Middle frontal gyrus (tissue), 1 donor: ENCODE results near the gene ASIC5.
"Not testable (repeated sequence)": the region's sequence is repeated elsewhere in the genome, so short reads cannot be mapped to it uniquely, and the experiment has no call there.

Experiments
- DNase-seq: peaks from one replicate; pipeline ENCODE4 v3.0.0-alpha.2; 2015; ENCODE audit warnings: low spot score; ENCODE audit errors: extremely low spot score

Gene ASIC5

DNA sequence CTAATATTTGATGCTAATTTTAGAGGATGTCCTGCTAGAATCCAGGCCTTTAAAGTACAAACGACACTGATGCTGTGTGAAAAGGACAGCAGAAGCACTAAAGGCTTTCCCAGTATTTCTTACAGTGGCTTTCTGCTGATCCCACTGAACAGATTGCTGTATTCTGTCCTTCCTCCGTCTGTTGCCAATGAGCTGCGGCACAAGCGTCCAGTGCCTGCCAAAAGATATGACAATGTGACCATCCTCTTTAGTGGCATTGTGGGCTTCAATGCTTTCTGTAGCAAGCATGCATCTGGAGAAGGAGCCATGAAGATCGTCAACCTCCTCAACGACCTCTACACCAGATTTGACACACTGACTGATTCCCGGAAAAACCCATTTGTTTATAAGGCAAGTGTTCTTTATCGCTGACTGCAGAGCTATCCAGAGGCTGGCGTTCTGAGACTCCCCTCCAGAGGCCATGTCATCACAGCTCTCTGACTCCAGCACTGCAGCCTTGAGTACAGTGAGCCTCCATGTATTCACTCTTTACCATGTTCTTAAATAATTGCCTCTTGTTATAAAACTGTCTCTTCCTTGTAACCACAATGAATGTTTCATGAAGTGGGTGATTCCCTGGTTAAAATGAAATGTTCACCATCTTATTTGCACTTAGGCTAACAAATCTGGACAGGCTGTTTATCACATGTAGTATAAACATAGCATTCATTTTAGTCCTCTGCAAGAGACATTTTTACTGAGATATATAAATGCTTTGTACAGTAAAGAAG lies 63.7 kb downstream of the ASIC5 start:
- DNase-seq: no peak

DNA sequence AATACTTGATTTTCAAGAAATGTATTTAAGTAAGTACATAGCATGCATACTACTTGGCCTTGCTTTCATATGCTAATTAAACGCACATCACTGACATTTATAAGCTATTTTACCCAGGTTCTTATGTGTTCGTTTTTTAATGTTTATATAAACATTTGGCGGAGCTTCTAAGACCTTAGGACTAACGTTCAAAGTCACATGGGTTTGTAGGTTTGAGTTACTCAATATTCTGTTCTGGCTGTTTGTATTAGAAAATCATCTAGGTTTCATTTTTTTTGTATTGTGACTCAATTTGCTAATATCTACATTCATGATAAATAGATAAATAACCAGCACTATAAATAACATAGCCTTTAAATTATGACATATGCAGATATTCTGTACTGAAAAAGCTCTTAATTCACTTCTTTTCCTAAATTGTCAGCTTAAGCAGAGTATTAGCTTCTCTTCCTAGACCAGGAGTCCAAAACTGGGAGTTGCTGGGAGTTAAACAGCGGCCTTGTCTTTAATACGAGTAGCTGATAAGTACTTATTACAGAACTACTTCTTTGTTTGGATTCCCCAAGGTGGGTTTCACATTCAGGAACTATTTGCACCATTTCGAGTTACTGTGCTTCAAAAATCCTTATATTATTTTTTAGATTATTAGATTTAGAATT lies 65.3 kb downstream of the ASIC5 start:
- DNase-seq: no peak

DNA sequence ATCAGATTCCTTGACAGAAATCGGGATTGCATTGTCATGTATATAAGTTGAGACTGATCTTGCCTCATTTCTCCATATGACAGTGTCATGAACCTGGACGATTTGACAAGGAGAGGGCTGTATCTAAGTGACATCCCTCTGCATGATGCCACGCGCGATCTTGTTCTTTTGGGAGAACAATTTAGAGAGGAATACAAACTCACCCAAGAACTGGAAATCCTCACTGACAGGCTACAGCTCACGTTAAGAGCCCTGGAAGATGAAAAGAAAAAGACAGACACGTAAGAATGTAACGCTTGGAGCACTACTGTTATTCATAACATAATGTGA lies 66.3 kb downstream of the ASIC5 start:
- DNase-seq: no peak

DNA sequence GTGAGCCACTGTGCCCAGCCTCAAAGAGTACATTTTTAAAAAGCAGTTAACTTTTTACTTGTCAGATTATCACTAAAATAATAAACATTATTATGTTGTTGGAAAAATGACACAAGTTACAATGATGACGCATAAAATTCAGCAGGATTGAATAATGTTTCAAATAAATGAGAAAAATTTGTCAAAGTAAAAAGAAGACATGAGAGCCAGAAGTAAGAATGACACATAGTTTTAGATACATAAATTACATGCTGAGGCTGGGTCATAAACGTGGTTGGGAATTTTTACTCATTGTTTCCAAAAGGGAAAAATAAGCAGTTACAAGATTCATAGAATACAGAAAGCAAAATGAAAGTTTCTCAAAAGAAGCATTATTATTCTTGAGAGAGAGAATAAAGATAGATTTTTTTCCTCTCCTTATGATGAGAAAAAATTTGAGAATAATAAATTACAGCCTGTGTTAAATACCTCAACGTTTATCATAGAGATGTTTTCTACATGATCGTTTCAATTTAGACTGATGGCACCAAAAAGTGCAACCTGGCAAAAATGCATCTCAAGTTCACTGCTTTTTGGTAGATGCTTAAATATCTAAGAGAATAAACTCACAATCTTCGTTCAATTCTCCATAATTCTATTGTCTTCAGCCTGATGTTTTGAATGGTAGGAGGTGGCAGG lies 66.8 kb downstream of the ASIC5 start:
- no peak for DNase-seq

DNA sequence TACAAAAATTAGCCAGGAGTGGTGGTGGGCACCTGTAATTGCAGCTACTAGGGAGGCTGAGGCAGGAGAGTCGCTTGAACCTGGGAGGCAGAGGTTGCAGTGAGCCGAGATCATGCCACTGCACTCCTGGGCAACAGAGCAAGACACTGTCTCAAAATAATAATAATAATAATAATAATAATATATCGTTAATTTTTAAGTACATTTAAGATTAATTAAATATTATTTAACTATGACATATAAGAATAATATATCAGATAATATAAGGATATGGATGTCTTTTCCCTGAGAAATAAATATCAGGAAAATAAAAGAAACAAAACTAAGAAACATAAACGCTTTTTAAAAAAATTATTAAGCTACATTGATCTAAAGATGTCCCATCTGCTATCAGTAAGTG lies 68.5 kb downstream of the ASIC5 start:
- DNase-seq: not testable (repeated sequence)

DNA sequence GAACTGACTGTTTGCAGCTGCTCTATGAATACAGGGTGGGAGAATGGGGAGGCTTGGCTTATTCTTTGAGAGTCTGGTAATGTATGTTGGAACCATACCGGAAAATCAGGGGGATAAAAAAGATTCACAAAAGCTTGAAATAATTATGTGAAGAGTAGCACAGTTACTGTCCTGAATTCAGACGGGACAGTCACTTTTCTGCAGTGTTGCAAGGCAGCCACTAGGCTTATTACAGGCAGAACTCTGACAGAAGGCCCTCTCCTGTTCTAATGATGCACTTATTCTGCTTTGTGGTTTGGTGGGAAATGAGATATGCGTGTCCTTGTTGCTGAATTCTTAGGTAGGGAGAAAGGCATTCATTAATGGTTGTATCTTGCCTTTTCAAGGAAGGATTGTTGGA lies 70.1 kb downstream of the ASIC5 start:
- DNase-seq: no peak

DNA sequence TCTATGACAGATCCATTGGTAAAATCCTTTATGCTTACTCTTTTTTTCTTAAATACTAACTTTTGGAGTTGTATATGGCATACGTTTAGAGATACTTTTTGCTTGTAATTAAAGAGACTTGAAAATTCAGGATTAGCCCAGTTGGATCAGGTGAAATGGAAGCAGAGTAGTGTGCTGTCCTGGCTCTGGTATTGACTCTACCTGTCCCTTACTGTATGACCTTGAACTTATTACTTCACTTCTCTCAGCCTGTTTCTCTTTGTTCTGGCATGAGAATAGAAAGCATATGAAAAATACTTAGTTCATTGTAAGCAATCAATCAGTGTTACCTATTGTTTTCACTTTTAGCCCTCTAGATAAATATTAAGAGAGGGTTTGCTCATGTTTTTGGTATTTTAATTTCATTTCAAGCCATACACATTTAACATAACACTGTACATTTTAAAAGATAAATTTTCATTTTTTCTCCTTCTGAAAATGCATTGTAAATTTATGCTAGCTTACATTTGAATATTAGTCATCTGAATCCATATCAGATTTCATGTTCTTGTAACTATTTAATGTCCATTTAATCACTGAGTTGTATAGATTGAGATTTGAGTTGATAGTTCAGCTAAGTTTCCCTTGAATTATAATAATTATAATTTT lies 71.4 kb downstream of the ASIC5 start:
- DNase-seq: no peak

DNA sequence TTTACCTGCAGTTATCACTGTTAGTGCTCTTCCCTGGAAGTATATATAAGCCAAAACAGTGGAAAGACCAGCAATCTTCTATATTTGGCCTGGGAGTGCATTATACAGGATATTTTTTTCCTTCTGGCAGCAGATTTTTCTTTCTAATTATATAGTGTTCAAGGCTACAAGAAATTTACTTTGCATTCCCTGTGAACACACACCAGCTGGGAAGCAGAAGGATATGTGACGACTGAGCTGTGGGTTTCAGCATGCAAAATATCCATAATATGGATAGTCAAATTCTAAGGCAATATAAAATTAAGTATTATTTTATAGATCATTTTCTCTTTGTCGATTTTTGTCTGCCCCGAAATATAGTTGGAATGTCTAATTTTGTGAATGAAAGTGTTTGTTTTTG lies 76.1 kb downstream of the ASIC5 start:
- DNase-seq: no peak

DNA sequence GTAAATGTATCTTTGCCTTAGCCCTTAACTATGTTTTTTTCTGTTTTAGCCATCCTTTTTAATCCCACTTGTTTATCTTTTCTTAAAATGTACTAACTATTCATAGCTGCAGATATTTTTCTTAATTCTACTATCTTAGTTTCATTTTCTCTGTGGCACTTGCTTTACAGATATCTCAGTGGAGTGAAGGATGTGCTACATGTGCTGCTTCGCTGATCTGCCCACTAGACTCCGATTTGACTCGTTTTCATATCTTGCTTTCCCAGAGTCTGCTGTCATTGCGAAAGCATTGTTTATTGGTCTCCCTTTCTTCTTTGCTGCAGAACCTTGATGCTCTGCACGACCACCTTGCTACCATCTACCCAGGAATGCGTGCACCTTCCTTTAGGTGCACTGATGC lies 76.7 kb downstream of the ASIC5 start:
- DNase-seq: no peak

DNA sequence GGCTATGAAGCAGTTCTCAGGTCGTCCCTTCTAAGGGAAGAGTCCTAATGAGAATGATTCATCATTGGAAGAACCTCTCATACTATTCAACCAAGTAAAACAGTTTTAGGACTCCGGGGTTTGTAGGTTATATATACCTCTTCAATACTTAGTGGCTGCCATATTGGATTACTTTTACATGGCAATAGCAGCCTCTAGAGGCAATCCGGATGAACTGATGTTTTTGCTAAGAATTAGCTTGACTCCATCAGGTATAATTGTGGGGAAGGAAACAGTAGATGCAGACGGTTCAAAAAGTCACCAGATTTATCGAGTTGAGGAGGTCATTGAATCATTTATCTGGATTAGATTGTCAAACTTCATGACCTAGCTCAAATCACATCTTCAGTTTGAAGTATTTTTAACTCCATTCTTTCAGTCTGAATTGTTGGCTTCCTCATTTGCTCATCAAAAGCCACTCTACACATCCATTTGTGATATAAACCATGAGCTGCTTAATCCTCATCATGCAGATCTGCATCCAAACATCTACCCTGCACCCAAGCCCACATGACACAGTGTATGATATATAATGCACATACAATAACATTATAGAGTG lies 78.9 kb downstream of the ASIC5 start:
- DNase-seq: no peak

DNA sequence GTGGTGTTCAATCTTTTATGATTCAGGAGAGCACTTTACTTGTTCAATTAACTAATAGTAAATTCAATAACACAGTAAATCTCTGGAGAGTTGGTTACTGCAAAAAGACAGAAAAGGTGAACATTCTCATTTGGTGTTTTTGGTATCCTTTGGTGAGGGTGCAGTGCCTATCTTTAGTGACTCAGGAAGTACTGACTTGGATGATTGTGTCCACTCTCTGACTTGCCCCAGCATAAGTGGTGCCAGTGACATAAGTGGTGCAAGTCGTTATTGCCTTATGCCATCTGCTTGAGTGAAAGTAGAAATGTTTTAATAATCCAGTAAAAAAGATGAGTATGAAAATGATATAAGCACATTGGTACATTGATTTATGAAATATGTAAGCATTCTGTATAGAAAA lies 80.2 kb downstream of the ASIC5 start:
- DNase-seq: no peak

DNA sequence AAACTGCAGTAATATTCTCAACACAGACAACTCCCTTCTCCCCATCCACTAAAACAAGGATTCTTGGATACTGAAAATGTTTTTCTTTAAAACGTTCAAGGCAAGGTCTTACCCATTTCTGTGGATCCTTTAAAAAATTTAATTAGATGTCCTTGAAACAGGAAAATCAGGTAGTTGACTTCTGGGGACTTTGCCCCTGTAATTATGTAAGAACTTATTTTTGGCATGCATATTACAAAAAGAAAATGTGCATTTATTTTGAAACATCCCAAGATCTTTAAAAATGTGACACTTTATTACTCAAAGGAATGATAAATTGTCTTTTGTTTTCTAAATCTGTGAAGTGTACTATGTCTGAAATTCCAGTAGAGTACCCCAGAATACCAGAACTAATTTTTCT lies 81.4 kb downstream of the ASIC5 start:
- no peak for DNase-seq

DNA sequence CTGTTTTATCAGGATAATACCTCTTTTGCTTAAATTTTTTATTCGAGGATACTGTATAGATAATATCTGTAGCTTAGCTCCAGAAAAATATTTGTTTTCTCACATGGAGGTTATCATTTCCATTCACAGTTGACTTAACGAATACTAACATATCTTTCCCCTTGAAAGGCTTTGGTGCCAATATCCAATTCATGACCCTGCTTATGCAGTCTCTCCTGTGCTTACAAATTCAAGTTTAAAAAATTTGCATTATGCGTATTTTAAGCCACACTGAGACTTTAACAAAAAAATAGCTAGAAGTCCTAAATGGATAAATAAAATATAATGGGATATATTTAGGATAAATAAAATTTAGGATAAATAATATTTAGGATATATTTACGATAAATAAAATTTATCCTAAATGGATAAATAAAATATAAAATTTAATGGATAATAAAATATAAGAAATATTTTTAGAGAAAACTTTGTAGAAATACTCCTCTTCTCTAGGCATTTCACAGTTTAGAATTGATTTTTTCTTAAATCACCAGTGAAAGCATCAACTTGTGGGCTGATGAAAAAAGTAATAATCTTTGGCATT lies 84.7 kb downstream of the ASIC5 start:
- no peak for DNase-seq

DNA sequence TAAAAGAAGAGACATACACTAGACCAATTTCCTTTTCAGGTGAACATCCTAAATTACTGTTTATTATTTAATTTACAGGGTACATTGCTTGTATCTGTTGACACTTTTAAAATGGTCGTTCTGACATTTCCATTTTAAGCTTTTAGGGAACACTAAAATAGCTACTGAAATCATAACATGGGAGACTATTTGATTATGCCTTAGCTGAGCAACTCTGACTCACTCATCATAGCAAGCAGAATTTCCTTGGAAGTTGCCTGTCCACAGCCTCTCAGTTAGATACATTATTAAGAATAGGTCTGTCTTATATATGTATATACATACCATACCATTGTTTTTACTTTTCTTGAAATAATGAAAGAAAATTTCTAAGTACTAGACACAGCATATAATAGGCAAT lies 85.3 kb downstream of the ASIC5 start:
- DNase-seq: no peak
